ENCODE measurements around the gene PELI1. TPM values are rescaled to one million over a fixed set of nuclear protein-coding genes. Genes with fewer than 3 reads are reported as not detected.

Gene PELI1
- total RNA-seq, 1 donor, result 10.8 TPM

DNA sequence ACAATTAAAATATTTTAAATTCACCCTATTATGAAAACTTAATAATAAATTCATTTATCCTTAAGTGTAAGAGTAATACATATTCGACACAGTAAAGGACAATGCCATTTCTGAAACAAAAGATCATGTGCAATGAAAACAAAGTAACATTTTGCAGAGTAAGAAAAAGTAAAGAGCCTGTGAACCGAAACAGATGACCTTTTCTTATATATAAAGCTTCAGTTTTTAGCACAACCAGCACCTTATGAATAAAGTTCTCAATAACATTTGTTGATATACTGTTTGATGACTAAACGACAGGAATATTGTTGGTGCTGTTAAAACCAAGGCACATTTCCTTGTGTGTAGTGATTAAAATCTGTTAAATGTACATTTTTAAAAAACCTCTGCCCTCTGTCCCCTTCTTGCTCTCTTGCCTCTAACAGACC is 1.5 kb downstream of the PELI1 start:
- TF ChIP-seq, protein P1, sequence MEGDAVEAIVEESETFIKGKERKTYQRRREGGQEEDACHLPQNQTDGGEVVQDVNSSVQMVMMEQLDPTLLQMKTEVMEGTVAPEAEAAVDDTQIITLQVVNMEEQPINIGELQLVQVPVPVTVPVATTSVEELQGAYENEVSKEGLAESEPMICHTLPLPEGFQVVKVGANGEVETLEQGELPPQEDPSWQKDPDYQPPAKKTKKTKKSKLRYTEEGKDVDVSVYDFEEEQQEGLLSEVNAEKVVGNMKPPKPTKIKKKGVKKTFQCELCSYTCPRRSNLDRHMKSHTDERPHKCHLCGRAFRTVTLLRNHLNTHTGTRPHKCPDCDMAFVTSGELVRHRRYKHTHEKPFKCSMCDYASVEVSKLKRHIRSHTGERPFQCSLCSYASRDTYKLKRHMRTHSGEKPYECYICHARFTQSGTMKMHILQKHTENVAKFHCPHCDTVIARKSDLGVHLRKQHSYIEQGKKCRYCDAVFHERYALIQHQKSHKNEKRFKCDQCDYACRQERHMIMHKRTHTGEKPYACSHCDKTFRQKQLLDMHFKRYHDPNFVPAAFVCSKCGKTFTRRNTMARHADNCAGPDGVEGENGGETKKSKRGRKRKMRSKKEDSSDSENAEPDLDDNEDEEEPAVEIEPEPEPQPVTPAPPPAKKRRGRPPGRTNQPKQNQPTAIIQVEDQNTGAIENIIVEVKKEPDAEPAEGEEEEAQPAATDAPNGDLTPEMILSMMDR (IDR thresholded peaks at IDR 0.05; ENCODE audit: insufficient read depth, low read depth, low read length), result no peak
- DNase-seq (ENCODE audit: low read depth), result no peak
- peak overlapping the region; percentile 79 for H3K4me3 ChIP-seq (ENCODE audit: low read depth, low read length)

DNA sequence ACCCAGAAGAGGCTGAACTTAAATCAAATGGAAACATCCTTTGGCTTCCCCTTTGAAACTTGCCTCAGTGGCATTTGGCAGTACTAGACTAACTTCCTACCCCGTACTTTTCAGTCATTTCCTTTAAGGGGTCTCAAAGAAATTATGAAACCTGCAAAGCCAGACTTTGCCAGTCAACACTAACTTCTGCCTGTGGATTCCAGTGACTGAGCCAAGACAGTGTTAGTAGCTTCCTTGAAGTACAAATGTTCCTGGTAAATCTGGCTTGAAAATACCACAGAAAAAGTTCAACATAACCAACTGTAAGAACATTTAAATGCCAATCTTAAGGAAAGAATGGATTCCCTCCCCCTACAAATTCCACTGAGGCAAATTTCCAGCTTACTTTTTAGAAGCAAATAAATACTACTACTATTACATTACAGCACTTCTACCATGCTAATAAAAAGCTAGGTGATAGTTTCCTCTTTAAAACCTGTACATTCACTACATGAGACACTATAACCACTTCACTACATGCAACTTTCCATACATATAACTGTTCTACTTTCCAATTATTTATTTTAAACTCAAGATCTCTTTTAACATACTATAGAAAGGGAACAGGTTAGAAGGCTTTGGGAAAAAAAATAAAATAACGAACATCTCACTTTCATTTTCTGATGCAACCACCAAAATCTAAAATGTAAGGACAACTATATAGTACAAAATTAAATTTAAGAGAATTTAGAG is 2.4 kb downstream of the PELI1 start:
- peak overlapping the region; percentile 79 for H3K4me3 ChIP-seq (ENCODE audit: low read depth, low read length)
- DNase-seq (ENCODE audit: low read depth), result peak; percentile 44
- TF ChIP-seq, protein P1 (IDR thresholded peaks at IDR 0.05; ENCODE audit: insufficient read depth, low read depth, low read length), result no peak

DNA sequence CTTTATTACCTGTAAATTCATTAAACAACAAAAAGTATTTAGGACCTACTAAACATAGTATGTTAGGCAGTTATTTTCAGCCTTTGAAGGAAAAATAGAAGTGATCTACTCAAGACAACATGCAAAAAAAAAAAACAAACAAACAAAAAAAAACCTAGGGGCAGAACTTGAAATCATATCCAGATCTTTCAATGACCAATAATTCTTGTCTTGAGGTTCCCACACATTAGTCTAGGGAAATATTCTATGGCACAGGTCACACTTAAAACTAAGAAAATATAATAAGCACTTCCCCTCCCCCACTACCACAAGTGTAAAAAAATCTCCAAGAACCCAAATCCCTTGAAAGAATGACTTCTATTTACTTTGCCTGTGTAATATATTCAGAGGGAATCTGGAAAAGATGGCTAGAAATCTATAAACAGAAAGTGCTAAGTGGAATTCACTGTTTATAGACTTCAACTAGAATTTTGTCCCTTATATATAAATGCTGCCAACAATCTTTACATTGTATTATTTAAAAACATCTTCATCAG is 3.5 kb downstream of the PELI1 start:
- TF ChIP-seq, protein P1 (IDR thresholded peaks at IDR 0.05; ENCODE audit: insufficient read depth, low read depth, low read length), result no peak
- H3K4me3 ChIP-seq (ENCODE audit: low read depth, low read length), result no peak overlapping the region
- DNase-seq (ENCODE audit: low read depth), result no peak

DNA sequence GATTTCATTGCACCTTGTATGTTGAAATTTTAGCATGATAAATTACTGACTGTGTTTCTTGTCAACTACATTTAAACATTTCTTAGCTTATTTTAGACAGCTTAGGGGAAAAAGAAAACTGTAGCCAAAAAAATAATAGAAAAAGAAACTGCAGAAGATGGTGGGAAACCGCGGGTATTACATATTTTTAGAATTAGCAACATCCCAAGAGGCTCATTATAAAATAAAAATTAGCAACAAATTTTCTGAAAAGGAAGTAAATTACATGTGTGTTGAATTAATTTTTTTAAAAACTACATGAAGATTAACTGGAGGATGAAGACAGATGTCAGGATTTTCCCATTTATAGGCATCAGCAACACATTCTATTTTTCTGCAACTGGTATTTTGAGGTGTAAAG is 4.3 kb downstream of the PELI1 start:
- TF ChIP-seq, protein P1 (IDR thresholded peaks at IDR 0.05; ENCODE audit: insufficient read depth, low read depth, low read length), result no peak
- H3K4me3 ChIP-seq (ENCODE audit: low read depth, low read length), result no peak overlapping the region
- no peak for DNase-seq (ENCODE audit: low read depth)

DNA sequence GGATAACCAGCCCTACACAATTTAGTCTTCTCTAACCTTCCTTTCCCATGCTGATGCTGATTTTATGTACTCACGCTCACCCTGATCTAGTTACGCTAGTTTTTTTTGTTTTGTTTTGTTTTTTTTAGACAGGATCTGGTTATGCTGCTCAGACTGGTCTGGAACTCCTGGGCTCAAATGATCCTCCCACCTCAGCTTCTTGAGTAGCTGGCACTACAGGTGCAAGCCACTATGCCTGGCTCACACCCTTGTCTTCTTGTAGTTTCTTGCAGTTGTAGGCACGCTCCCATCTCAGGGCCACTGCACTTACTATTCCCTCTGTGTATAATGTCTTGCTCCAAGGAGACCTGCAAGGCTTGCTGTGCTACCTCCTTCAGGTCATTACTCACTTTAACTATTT is 6.2 kb downstream of the PELI1 start:
- TF ChIP-seq, protein P1 (IDR thresholded peaks at IDR 0.05; ENCODE audit: insufficient read depth, low read depth, low read length), result no peak
- DNase-seq (ENCODE audit: low read depth), result no peak
- H3K4me3 ChIP-seq (ENCODE audit: low read depth, low read length), result no peak overlapping the region

DNA sequence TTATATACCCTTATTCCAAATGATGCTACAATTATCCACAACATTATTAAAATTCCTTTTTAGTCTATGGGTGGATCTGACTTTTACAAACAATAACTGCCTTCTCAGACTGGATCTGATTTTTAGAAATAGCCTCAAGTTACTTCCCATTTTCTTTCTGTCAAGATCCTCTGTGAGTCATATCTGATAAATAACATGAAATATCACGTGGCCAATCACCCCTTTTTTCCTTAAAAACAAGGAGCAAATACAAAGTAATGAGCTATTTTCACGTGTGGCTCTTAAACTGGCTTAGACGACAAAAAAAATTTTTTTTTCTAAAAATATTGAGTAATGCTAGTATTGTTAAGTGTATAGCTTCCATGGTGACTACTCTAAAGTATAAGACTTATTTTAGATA is 6.7 kb downstream of the PELI1 start:
- TF ChIP-seq, protein P1 (IDR thresholded peaks at IDR 0.05; ENCODE audit: insufficient read depth, low read depth, low read length), result no peak
- no peak for DNase-seq (ENCODE audit: low read depth)

More for the DNA sequence above, 6.7 kb downstream of the PELI1 start:
- no peak overlapping the region for H3K4me3 ChIP-seq (ENCODE audit: low read depth, low read length)
